Measurements from ENCODE around the gene ZFPL1.

Gene ZFPL1

GRCh38 chr11:65047581-65048422 is 36.2 kb upstream of the ZFPL1 start:
- WGBS (ENCODE audit: insufficient coverage, insufficient read length): no CpG with 5 or more reads among the region's 56 CpGs
- H3K4me3 ChIP-seq (ENCODE audit: low read length): no peak overlapping the region

GRCh38 chr11:65051398-65051858 is 32.6 kb upstream of the ZFPL1 start:
- no CpG with 5 or more reads among the region's 9 CpGs for WGBS (ENCODE audit: insufficient coverage, insufficient read length)
- Histone ChIP-seq H3K9me3 (ENCODE audit: control insufficient read depth, insufficient read depth, low read length) (no peaks in the 10 kb centered on the region), H3K4me3 (ENCODE audit: low read length) (no peak overlapping the region), H3K27me3 (ENCODE audit: control insufficient read depth, insufficient read depth, low read length) (no peaks in the 10 kb centered on the region), H3K36me3 (ENCODE audit: control insufficient read depth, insufficient read depth, low read length) (no peaks in the 10 kb centered on the region), H3K4me1 (ENCODE audit: control insufficient read depth, insufficient read depth, low read length) (no peaks in the 10 kb centered on the region), H3K27ac (ENCODE audit: low read length) (no peak overlapping the region)
- DNase-seq (ENCODE audit: low read depth, low spot score): no peak

More at GRCh38 chr11:65047581-65048422, 36.2 kb upstream of the ZFPL1 start:
- H3K4me1 ChIP-seq (ENCODE audit: control insufficient read depth, insufficient read depth, low read length): no peaks in the 10 kb centered on the region
- H3K9me3 ChIP-seq (ENCODE audit: control insufficient read depth, insufficient read depth, low read length): no peaks in the 10 kb centered on the region
- peaks cover 20% of the 10 kb centered on the region for H3K36me3 ChIP-seq (ENCODE audit: control insufficient read depth, insufficient read depth, low read length)
- no peaks in the 10 kb centered on the region; the same call in 1 of the 2 replicates for H3K27me3 ChIP-seq (ENCODE audit: control insufficient read depth, insufficient read depth, low read length)
- no peak overlapping the region for H3K27ac ChIP-seq (ENCODE audit: low read length)
- DNase-seq (ENCODE audit: low read depth, low spot score): no peak

- no peaks in the 10 kb centered on the region for H3K4me1 ChIP-seq (ENCODE audit: control insufficient read depth, insufficient read depth, low read length)
- H3K36me3 ChIP-seq (ENCODE audit: control insufficient read depth, insufficient read depth, low read length): no peaks in the 10 kb centered on the region
- WGBS (ENCODE audit: insufficient coverage, insufficient read length): no CpG with 5 or more reads among the region's 8 CpGs
- no peaks in the 10 kb centered on the region for H3K9me3 ChIP-seq (ENCODE audit: control insufficient read depth, insufficient read depth, low read length)
- H3K27me3 ChIP-seq (ENCODE audit: control insufficient read depth, insufficient read depth, low read length): no peaks in the 10 kb centered on the region
- H3K27ac ChIP-seq (ENCODE audit: low read length): no peak overlapping the region
- no peak for DNase-seq (ENCODE audit: low read depth, low spot score)
- no peak overlapping the region for H3K4me3 ChIP-seq (ENCODE audit: low read length)
These were observed 30.1 kb upstream of the ZFPL1 start for GRCh38 chr11:65053827-65054508.

GRCh38 chr11:65055538-65055937 is 28.5 kb upstream of the ZFPL1 start:
- no peak overlapping the region for H3K4me3 ChIP-seq (ENCODE audit: low read length)
- H3K4me1 ChIP-seq (ENCODE audit: control insufficient read depth, insufficient read depth, low read length): no peaks in the 10 kb centered on the region
- no peaks in the 10 kb centered on the region for H3K36me3 ChIP-seq (ENCODE audit: control insufficient read depth, insufficient read depth, low read length)
- H3K27me3 ChIP-seq (ENCODE audit: control insufficient read depth, insufficient read depth, low read length): no peaks in the 10 kb centered on the region
- DNase-seq (ENCODE audit: low read depth, low spot score): no peak
- WGBS (ENCODE audit: insufficient coverage, insufficient read length): no CpG with 5 or more reads among the region's 1 CpG
- H3K9me3 ChIP-seq (ENCODE audit: control insufficient read depth, insufficient read depth, low read length): no peaks in the 10 kb centered on the region
- H3K27ac ChIP-seq (ENCODE audit: low read length): no peak overlapping the region

- no CpG with 5 or more reads among the region's 6 CpGs for WGBS (ENCODE audit: insufficient coverage, insufficient read length)
- H3K27me3 ChIP-seq (ENCODE audit: control insufficient read depth, insufficient read depth, low read length): no peaks in the 10 kb centered on the region
- no peaks in the 10 kb centered on the region for H3K4me1 ChIP-seq (ENCODE audit: control insufficient read depth, insufficient read depth, low read length)
- no peak overlapping the region for H3K4me3 ChIP-seq (ENCODE audit: low read length)
- H3K9me3 ChIP-seq (ENCODE audit: control insufficient read depth, insufficient read depth, low read length): no peaks in the 10 kb centered on the region
- no peaks in the 10 kb centered on the region for H3K36me3 ChIP-seq (ENCODE audit: control insufficient read depth, insufficient read depth, low read length)
- no peak overlapping the region for H3K27ac ChIP-seq (ENCODE audit: low read length)
- DNase-seq (ENCODE audit: low read depth, low spot score): no peak
These were observed 27.0 kb upstream of the ZFPL1 start for GRCh38 chr11:65056999-65057398.

GRCh38 chr11:65057526-65057925 is 26.5 kb upstream of the ZFPL1 start:
- H3K27me3 ChIP-seq (ENCODE audit: control insufficient read depth, insufficient read depth, low read length): no peaks in the 10 kb centered on the region
- H3K4me3 ChIP-seq (ENCODE audit: low read length): no peak overlapping the region
- no peaks in the 10 kb centered on the region for H3K36me3 ChIP-seq (ENCODE audit: control insufficient read depth, insufficient read depth, low read length)
- H3K27ac ChIP-seq (ENCODE audit: low read length): no peak overlapping the region
- no peak for DNase-seq (ENCODE audit: low read depth, low spot score)
- H3K4me1 ChIP-seq (ENCODE audit: control insufficient read depth, insufficient read depth, low read length): no peaks in the 10 kb centered on the region
- WGBS (ENCODE audit: insufficient coverage, insufficient read length): no CpG with 5 or more reads among the region's 7 CpGs
- H3K9me3 ChIP-seq (ENCODE audit: control insufficient read depth, insufficient read depth, low read length): no peaks in the 10 kb centered on the region

GRCh38 chr11:65058012-65058411 is 26.0 kb upstream of the ZFPL1 start:
- H3K9me3 ChIP-seq (ENCODE audit: control insufficient read depth, insufficient read depth, low read length): no peaks in the 10 kb centered on the region
- no peaks in the 10 kb centered on the region for H3K27me3 ChIP-seq (ENCODE audit: control insufficient read depth, insufficient read depth, low read length)
- H3K27ac ChIP-seq (ENCODE audit: low read length): no peak overlapping the region
- DNase-seq (ENCODE audit: low read depth, low spot score): no peak
- no peaks in the 10 kb centered on the region for H3K36me3 ChIP-seq (ENCODE audit: control insufficient read depth, insufficient read depth, low read length)
- no peak overlapping the region for H3K4me3 ChIP-seq (ENCODE audit: low read length)
- H3K4me1 ChIP-seq (ENCODE audit: control insufficient read depth, insufficient read depth, low read length): no peaks in the 10 kb centered on the region
- no CpG with 5 or more reads among the region's 13 CpGs for WGBS (ENCODE audit: insufficient coverage, insufficient read length)

- H3K27me3 ChIP-seq (ENCODE audit: control insufficient read depth, insufficient read depth, low read length): no peaks in the 10 kb centered on the region
- H3K9me3 ChIP-seq (ENCODE audit: control insufficient read depth, insufficient read depth, low read length): no peaks in the 10 kb centered on the region
- H3K36me3 ChIP-seq (ENCODE audit: control insufficient read depth, insufficient read depth, low read length): no peaks in the 10 kb centered on the region
- H3K4me1 ChIP-seq (ENCODE audit: control insufficient read depth, insufficient read depth, low read length): no peaks in the 10 kb centered on the region
- DNase-seq (ENCODE audit: low read depth, low spot score): no peak
- H3K27ac ChIP-seq (ENCODE audit: low read length): no peak within 1 kb of the TSS
- no CpG with 5 or more reads among the region's 8 CpGs for WGBS (ENCODE audit: insufficient coverage, insufficient read length)
- H3K4me3 ChIP-seq (ENCODE audit: low read length): no peak within 1 kb of the TSS
These were observed 25.5 kb upstream of the ZFPL1 start, which contains the start of gene NAALADL1 for GRCh38 chr11:65058419-65059054. Gene NAALADL1, minus strand, starts transcription at chr11:65058553. Its CDS starts 32 bp downstream, at chr11:65058521.

GRCh38 chr11:65059523-65059922 is 24.5 kb upstream of the ZFPL1 start:
- Histone ChIP-seq H3K9me3 (ENCODE audit: control insufficient read depth, insufficient read depth, low read length) (no peaks in the 10 kb centered on the region), H3K27me3 (ENCODE audit: control insufficient read depth, insufficient read depth, low read length) (no peaks in the 10 kb centered on the region), H3K4me3 (ENCODE audit: low read length) (no peak overlapping the region), H3K27ac (ENCODE audit: low read length) (no peak overlapping the region), H3K4me1 (ENCODE audit: control insufficient read depth, insufficient read depth, low read length) (no peaks in the 10 kb centered on the region), H3K36me3 (ENCODE audit: control insufficient read depth, insufficient read depth, low read length) (no peaks in the 10 kb centered on the region)
- DNase-seq (ENCODE audit: low read depth, low spot score): no peak
- WGBS (ENCODE audit: insufficient coverage, insufficient read length): no CpG with 5 or more reads among the region's 3 CpGs

All from iPS DF 6.9 (cell line).